ENCODE measurements around the gene SYT15. TPM values are rescaled to one million over a fixed set of nuclear protein-coding genes. Genes with fewer than 3 reads are reported as not detected.

SYT15 gene
- total RNA-seq, 2 experiments from 2014 or later: 0.79 to 1.2 TPM

Other genes starting within 250 kb of the SYT15 start
- under 1 TPM; 0.15 to 0.23 TPM for gene ANXA8L1, start 203.4 kb upstream of the SYT15 start, total RNA-seq
- gene NPY4R, start 113.2 kb upstream of the SYT15 start, total RNA-seq: not detected
- not detected for gene GPRIN2, start 22.5 kb upstream of the SYT15 start, total RNA-seq